Stimulated activated CD8-positive, alpha-beta memory T cell treated with anti-CD3 and anti-CD28 coated beads, Interleukin-7, amount 100 ng/mL, for 1 hour (primary cell): Measurements from ENCODE around the gene PIGR.

Experiments used
- DNase-seq, 2 donors: peaks; one replicate each; pipeline ENCODE4 v3.0.0-alpha.2; 2020; ENCODE audit warnings: low read depth in 2 of 2

PIGR gene

GRCh38 chr1:206909883-206910318, 36.4 kb downstream of the PIGR start:
- no peak for DNase-seq

GRCh38 chr1:206909161-206909882, 36.9 kb downstream of the PIGR start:
- no peak for DNase-seq

- DNase-seq: no peak
Observed at GRCh38 chr1:206908038-206908437, 38.2 kb downstream of the PIGR start.

GRCh38 chr1:206907304-206907991, 38.8 kb downstream of the PIGR start:
- DNase-seq: no peak

GRCh38 chr1:206905295-206906164, 40.7 kb downstream of the PIGR start:
- no peak for DNase-seq

GRCh38 chr1:206904423-206905142, 41.7 kb downstream of the PIGR start:
- DNase-seq: no peak

- DNase-seq: no peak
Observed at GRCh38 chr1:206903687-206904086, 42.6 kb downstream of the PIGR start.

- no peak for DNase-seq
Observed at GRCh38 chr1:206902702-206903101, 43.6 kb downstream of the PIGR start.

- no peak for DNase-seq
Observed at GRCh38 chr1:206901944-206902343, 44.3 kb downstream of the PIGR start.

- no peak for DNase-seq
Observed at GRCh38 chr1:206900149-206900548, 46.1 kb downstream of the PIGR start.

- DNase-seq: no peak
Observed at GRCh38 chr1:206899717-206900116, 46.5 kb downstream of the PIGR start.

- DNase-seq: no peak
Observed at GRCh38 chr1:206898915-206899431, 47.3 kb downstream of the PIGR start.

GRCh38 chr1:206898089-206898914, 48.0 kb downstream of the PIGR start:
- no peak for DNase-seq

GRCh38 chr1:206897175-206897574, 49.1 kb downstream of the PIGR start, which contains the start of gene IL24:
Gene IL24, plus strand, starts transcription at chr1:206897443. Its CDS starts 390 bp downstream, at chr1:206897833.
- no peak for DNase-seq

GRCh38 chr1:206896261-206896660, 50.0 kb downstream of the PIGR start:
- DNase-seq: no peak

GRCh38 chr1:206895837-206896242, 50.4 kb downstream of the PIGR start:
- no peak for DNase-seq

- DNase-seq: no peak
Observed at GRCh38 chr1:206895325-206895724, 50.9 kb downstream of the PIGR start.

GRCh38 chr1:206893380-206893779, 52.9 kb downstream of the PIGR start:
- no peak for DNase-seq

- DNase-seq: no peak
Observed at GRCh38 chr1:206892351-206892984, 53.8 kb downstream of the PIGR start.

- no peak for DNase-seq
Observed at GRCh38 chr1:206891412-206891811, 54.9 kb downstream of the PIGR start.
